NCI-H526 (cell line): ENCODE measurements around the gene CACNG1.
A peak's percentile ranks its signal among the peaks of the same experiment; 100 is the strongest.

Source experiments
- DNase-seq, 2 experiments: peaks; one replicate each; lab custom pipeline; 2025; lab: John Stamatoyannopoulos, UW

CACNG1 gene

GRCh38 chr17:67051837-67052236, 7.5 kb downstream of the CACNG1 start:
- DNase-seq, result no peak

DNA sequence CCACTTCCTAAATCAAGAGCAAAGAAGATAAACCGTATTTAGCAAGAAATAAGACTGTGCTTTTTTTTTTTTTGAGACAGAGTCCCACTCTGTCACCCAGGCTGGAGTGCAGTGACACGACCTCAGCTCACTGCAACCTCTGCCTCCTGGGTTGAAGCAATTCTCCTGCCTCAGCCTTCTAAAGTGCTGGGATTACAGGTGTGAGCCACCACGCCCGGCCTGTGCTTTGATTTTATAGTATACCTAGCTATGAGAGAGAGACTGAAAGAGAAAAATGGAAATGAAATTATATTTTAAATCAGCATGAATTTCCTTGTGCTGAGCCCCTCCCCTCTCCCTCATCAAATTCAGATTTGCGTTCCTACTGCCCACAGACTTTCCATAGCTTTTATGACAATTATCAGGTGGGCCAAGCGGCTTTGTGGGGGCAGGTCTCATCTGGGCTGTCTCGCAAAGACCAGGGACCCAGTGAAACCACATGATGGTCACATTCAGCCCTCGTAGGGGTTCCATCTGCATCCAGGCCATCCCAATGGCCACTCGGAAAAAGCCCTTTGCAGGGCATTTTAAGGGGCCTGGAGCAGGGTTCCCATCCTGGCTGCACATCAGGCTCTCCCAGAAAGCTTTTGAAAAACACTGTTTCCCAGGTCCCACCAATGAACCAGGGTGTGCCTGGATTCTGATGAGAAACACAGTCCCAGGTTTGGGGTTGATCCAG, 8.5 kb downstream of the CACNG1 start:
- no peak for DNase-seq

GRCh38 chr17:67053438-67054000, 9.2 kb downstream of the CACNG1 start:
- DNase-seq, result no peak

DNA sequence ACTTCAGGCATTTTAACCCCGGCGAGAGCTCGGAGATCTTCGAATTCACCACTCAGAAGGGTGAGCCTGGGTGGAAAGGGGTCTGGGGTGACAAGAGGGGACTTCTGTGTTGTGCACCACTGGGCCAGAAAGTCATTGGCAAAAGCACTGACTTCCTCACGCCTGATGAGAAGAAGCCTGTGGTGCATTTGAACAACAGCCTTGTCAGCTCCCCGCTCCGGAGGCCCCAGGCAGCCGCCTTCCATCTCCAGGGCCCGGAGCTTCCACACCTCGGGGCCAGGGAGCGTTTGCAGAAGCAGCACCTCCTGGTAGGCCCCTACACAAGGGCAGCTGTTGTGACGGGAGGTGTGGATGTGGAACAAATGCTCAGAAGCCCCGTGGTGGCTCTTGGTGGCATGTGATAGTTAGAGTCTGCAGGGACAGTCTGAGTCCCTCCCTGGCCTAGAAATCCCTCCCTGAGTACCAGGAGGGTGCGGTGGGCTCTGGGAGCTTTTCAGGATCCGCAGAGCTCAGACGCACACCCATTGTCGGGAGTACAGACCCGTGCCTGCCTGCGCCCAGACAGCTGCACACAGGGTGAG, 9.7 kb downstream of the CACNG1 start:
- DNase-seq, result no peak

DNA sequence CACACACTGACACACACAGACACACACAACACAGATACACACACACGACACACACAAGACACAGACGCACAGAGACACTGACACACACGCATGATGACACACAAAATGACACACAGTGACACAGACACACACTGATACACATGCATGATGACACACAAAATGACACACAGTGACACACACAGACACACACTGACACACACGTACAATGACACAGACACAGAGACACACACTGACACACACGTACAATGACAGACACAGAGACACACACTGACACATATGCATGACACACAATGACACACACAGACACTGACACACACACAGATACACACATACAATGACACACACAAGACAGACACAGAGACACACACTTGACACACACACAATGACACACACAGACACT, 10.3 kb downstream of the CACNG1 start:
- DNase-seq, result no peak

DNA sequence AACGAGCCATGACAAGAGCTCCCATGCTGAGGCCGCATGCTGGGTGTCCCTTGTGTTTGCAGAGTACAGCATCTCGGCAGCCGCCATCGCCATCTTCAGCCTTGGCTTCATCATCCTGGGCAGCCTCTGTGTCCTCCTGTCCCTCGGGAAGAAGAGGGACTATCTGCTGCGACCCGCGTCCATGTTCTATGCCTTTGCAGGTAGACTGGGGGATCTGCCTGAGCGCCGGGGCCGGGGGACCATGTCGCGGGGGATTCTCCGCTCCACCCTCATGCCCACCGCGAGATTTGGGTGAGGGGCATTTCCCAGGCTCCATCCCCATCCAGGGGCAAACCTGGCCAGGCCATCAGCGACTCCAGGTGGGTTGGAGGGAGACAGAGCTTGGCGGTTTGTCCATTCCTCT, 10.7 kb downstream of the CACNG1 start:
- DNase-seq, result no peak

- DNase-seq, result peak in 1 of 2 experiments; percentile 24
These were observed 11.7 kb downstream of the CACNG1 start for GRCh38 chr17:67055811-67056745.

DNA sequence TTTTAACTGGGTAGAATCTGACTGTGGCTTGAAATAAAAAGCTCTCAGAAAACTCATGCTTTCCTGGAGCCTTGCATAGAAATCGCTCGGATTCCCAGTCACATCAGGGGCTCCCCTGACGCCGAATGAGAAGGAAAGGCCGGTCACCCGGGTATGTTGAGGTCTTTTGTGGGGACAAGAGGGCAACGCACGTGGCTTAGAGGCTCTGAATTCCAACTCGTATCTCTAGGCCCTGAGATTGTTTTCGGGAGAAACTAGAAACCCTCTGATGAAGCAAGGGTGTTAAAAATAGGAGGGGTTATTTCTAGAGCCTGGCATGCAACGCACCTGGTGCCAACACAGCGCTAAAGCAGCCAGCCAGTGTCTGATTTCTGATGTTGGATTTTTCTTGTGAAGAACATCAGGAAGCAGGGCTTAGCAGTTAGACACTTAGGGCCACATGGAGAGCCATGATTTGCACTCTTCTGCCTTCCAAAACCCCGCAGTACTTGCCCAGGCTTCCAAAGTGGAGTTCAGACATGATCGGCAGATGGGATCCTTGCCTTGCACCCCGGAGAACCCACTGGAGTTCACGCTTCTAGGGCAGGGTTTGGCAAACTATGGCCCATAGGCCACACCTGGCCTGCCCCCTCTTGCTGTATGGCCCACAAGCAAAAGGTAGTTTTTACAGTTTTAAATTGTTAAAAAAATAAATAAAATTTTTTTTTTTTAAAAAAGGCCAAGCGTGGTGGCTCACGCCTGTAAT, 12.6 kb downstream of the CACNG1 start:
- DNase-seq, result no peak

DNA sequence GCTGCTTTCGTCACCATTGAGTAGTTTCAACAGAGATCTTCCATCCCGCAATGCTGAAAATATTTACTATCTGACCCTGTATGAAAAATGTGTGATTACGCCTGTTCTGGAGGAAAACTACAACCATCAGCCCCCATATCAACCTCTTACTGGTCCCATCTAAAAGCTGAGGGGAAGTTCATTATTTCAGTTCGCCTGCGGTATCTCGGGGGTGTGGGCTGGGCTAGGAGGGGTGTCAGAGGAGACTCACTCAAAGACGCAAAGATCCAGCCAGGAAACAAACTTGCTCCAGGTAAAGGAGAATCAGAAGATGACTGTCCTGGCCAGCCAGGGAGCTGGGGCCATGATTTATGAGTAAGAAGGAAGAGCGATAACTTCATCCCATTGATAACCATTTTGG, 13.7 kb downstream of the CACNG1 start:
- DNase-seq, result no peak

- DNase-seq, result no peak
These were observed 15.0 kb downstream of the CACNG1 start for GRCh38 chr17:67059372-67059771.

GRCh38 chr17:67063141-67063540, 18.8 kb downstream of the CACNG1 start:
- no peak for DNase-seq

GRCh38 chr17:67066717-67067116, 22.4 kb downstream of the CACNG1 start:
- no peak for DNase-seq

DNA sequence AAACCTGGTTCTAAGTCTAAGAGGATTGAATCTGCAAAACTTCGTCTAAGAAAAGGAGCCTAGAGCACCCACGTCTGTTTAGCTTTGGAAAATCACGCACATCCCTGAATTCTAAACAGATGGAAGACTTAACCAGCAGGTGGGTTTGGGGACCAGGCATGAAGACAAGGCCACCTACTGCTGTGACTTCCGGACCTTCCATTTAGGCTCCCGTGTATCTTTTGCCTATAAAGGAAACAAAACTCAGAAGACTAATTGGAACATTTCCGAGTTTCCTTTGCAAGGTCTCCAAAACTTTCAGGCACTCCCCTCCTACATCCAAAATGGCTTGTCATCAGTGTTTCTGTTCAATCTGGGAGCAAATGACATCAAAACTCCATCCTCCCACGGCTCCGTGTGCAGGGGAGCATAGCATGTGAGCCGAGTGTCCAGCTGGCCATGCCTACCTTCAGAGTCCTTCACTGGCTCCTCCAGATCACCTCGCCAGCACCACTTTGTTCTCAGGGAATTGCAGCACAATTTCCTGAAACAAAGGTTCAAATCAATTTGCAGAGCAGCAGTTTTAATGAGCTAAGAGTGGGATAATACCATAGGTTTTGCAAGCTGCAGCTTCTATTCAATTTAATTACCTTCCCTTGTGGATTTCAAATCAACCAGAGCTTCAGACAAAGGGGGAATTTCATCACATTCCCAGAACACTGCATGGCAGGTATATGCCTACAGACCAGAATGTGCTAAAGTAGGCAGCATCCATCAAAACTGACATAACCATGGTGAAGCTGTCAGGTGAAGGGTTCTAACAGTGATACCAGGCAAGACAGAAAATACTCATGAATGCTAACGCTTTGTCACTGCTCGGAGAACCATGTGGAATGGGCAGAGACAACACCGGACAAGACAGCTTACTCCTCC, 23.5 kb downstream of the CACNG1 start:
- no peak for DNase-seq

DNA sequence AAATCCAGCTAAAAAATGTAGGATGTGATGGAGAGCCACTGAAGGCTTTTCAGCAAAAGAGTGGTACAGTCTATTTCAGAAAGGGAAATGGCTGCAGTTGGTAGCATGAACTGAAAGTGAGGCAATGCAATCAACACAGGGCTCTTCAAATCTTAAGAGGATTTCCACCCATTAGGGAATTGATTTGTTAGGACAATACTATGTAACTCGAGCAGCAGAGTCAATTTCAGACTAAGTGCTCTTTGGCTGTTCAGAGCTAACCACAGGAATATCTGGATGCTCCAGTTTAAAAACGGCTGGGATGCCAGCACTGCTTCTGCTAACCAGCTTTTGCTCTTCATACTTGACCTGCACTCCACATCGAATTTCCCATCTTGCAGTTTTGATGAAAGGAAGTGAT, 24.6 kb downstream of the CACNG1 start:
- DNase-seq, result no peak

DNA sequence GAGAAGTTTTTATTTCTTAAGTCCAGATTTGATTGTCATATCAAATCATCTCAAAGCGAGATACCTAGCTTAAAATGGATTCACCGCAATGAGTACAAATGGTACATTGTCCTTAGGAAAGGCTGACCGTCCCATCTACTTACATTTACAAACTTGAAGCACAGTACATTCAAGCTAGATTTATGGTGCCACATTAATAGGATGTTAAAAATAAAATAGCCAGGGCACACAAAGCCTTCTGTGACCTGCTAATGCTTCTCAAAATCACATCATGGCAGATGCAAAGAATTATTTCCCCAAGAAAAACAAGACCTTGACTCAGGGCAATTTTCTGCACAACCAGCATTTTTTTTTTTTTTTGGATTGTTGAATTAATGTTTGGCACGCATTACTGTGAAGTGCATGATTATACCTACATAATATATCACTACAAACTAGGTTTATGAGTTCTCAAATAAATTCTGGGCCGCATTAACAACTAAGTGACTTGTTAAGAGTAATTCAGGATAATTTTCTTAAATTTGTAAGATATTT, 25.3 kb downstream of the CACNG1 start:
- DNase-seq, result no peak

- no peak for DNase-seq
These were observed 27.2 kb downstream of the CACNG1 start for GRCh38 chr17:67071595-67071994.

GRCh38 chr17:67072885-67073284, 28.5 kb downstream of the CACNG1 start:
- DNase-seq, result no peak

DNA sequence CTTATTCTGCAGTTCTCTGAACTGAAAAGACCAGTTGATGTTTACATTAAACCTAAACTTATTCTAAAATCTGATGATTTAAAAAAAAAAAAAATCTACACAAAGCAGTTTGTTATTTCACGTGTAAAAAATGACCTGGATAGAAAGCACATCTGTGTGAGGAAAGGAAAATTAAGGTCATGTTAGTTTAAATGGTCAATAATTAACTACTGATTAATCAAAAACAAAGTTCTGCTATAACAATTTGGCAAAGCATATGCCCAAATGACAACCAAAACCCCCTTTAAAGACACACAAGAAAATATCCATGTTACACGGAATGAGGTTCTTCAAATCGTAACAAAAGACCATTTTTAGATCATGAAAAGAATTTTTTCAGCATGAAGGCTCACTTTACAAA, 30.4 kb downstream of the CACNG1 start:
- no peak for DNase-seq

DNA sequence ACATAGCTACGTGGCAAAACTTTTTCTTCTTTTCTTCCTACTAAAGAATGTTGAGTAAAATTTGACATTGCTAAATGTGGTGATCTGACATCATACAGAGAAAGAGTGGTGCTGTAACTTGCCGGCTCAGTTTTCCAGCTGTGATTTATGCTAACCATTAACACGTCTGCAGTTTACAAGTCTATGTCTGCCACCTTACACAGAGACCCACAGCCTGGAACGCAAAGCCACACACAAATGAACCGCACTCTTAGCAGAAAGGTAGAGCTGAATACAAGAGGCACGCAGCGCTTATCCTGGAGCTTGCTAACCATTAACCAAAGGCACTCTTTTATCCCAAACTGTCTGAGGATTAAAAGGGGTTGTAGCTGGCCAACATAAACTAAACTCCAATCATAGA, 31.9 kb downstream of the CACNG1 start:
- DNase-seq, result no peak

GRCh38 chr17:67078292-67078691, 33.9 kb downstream of the CACNG1 start:
- DNase-seq, result no peak
